ENCODE measurements around the gene TNS4.

The TNS4 gene

DNA sequence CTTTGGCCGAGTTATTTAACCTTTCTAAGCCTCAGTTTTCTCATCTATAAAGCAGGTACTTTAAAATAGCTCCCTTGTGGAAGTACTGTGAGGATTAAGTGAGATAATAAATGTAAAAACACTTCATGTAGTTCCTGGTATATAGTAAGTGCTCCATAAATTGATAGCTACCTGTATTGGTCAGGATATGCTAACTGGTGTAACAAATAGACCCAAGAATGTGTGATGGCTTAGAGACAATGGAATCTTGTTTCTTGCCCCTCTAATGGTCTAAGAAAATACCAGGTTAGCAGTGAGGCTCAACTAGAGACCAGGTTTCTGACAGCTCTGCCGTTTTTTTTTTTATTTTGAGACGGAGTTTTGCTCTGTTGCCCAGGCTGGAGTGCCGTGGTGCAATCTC lies 34.0 kb upstream of the TNS4 start:
- no peak for DNase-seq (ENCODE audit: low spot score)

DNA sequence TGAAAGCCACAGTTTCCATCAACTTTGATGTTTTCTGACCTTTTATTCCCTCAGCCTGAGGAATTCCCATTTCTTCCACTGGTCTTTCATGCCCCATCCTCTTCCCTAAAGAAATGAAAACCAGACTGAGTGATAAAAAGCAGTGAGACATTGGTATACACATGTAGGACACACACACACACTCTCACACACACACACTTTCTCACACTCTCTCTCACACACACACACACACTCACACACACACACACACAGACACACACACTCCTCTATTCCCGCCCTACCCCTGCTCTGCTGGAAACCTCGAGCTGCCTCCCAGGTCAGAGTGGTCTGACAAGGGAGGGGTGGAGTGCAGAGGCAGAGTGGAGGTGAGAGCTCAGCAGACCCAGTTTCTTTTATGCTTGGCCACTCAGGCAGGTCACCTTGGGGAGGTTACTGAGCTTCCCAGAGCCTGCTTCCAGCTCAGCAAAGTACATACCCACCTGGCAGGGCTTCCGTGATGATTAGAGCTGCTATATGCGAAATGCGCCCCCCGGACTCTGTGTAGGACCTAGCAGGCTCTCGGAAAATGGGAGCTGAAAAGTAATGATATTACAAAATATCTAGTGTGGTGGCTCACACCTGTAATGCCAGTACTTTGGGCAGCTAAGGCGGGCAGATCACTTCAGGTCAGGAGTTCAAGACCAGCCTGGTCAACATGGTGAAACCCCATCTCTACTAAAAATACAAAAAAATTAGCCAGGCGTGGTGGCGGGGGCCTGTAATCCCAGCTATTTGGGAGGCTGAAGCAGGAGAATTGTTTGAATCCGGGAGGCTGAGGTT lies 33.2 kb upstream of the TNS4 start:
- DNase-seq (ENCODE audit: low spot score) = no peak

GRCh38 chr17:40533896-40534295 lies 32.5 kb upstream of the TNS4 start:
- no peak for DNase-seq (ENCODE audit: low spot score)

DNA sequence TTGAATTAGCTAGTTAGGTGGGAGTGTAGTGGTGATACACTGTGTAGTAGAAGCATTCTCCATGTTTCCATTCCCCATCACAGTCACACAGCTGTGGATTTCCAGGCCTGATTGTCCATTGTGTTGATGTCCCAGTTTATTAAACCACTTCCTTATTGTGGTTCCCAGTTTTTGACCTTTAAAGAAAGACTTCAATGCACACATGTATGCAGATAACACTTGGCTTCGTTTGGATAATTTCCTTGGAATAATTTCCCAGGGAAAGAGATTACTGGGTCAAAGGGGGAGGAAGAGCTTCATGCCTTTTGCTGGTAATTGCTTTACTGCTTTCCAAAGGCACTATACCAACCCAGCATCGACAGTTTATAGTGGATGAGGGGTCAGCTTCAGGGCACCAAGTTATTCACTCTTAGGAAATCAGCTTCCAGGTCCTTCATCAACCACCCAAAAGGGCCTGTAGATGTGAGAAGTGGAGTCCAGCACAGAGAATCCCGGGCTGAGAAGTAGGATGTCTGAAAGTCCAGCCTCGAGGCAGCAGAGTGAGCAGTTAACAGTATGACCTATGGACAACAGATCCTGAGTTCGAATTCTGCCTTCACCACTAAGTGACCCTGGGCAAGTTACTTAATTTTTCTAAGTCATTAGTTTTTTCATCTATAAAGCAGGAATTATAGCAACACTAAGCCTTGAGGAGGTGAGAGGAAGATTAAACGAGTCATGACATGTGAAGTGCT lies 31.3 kb upstream of the TNS4 start:
- peak; percentile 79 for DNase-seq (ENCODE audit: low spot score)

DNA sequence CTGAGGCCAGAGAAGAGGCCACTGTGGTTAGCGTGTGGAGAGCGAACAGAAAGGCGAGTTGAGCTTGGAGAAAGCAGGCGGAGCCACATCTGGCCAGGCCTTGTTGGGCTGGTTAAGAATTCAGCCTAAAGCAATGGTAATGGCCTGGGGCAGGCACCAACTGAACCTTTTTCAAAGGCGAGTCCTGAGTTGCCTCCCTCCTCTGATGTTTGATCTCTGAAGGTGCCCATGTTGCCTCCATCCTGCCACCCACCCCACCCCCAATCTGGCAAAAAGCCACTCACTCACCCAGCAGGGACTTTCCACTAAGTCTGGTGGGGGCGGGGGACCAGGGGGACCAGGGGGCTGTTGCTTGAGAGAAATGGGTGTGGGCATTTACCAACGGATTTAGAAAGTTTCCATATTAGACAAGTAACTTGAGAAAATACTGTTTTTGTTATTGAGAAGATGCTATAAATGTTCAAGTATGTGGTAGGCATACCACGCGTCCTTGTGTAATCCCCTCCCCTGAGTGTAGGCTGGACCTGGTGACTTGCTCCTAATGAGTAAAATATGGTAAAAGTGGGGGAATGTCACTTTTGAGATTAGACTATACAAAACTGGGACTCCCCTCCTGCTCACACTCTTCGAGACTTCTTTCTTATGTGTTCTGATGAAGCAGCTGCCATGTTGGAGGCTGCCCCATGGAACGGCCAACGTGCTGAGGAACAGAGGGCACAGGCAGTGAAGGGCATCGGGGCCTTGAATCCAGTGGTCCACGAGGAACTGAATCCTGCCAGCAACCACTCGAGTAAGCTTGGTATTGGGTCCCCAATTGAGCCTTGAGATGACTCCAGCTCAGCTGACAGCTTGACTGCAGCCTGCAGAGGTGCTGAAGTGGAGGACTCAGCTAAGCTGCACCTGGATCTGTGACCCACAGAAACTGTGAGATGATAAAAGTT lies 29.9 kb upstream of the TNS4 start:
- no peak for DNase-seq (ENCODE audit: low spot score)

- no peak for DNase-seq (ENCODE audit: low spot score)
These were observed 29.1 kb upstream of the TNS4 start for GRCh38 chr17:40530531-40530994.

GRCh38 chr17:40529991-40530390 lies 28.6 kb upstream of the TNS4 start:
- no peak for DNase-seq (ENCODE audit: low spot score)

GRCh38 chr17:40528692-40529417 lies 27.4 kb upstream of the TNS4 start:
- no peak for DNase-seq (ENCODE audit: low spot score)

DNA sequence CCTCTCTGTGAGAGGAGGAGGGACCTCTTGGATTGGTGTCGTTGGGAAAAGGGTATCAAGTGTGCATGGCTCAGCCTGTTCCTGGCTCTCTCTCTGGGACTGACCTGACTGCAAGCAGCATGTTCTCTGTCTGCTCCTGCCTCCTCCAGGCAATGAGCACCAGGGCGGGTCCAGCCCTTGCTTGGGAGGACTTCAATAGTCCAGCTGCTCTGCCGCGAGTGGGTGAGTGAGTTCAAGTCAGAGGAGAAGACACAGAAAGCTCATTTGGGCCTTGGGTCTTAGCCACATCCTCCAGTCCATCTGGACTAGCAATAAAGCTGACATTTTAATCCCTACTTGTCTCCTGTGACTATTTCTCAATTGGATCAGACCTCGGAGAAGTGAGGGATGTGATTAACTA lies 25.2 kb upstream of the TNS4 start:
- no peak for DNase-seq (ENCODE audit: low spot score)

DNA sequence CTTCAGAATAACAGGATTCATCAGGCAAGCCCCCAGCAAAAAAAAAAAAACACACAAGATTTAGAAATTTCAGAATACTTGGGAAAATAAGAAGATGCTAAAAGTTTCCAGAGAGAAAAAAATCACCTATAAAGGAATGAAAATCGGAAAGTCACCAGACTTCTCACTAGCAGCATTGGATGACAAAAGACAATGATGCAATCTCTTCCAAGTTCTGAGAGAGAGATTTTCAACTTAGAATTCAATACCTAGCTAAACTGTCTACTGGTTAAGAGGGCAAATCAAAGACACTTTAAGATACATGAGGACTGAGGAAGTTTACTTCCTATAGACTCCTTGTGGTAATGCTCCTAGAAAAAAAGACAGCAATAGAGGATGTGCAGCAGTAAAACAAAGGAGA lies 23.9 kb upstream of the TNS4 start:
- DNase-seq (ENCODE audit: low spot score) = no peak

- peak; percentile 89 for DNase-seq (ENCODE audit: low spot score)
These were observed 23.0 kb upstream of the TNS4 start for GRCh38 chr17:40524243-40524965.

GRCh38 chr17:40522961-40523310 lies 21.5 kb upstream of the TNS4 start:
- no peak for DNase-seq (ENCODE audit: low spot score)

DNA sequence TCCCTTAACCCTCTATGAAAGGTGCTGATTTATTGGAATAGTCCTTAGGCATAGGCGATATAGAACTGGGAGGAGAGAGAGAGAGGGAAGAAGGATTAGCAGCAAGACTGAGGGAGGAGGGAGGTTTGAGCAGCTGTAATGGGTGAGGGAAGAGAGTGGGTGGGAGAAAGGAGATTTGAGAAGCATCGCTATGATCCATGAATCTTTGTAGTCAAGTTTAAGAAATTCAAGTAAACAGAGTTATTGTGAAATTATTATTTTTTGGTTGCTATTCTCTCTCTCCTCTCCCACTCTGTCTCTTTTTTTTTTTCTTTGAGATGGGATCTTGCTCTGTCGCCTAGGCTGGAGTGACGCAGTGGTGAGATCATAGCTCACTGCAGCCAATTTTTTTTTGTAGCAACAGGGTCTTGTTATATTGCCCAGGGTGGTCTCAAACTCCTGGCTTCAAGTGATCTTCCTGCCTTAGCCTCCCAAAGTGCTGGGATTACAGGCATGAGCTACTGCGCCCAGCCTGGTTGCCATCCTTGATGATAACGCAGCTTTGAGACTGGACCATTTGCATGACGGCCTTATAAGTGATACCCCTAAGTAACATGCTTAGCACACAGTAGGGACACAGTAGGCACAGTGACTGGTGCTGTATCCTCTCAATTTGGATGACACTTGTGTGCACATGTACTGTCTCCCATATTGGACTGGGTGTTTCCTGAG lies 21.0 kb upstream of the TNS4 start:
- no peak for DNase-seq (ENCODE audit: low spot score)

GRCh38 chr17:40520991-40521453 lies 19.6 kb upstream of the TNS4 start:
- no peak for DNase-seq (ENCODE audit: low spot score)

DNA sequence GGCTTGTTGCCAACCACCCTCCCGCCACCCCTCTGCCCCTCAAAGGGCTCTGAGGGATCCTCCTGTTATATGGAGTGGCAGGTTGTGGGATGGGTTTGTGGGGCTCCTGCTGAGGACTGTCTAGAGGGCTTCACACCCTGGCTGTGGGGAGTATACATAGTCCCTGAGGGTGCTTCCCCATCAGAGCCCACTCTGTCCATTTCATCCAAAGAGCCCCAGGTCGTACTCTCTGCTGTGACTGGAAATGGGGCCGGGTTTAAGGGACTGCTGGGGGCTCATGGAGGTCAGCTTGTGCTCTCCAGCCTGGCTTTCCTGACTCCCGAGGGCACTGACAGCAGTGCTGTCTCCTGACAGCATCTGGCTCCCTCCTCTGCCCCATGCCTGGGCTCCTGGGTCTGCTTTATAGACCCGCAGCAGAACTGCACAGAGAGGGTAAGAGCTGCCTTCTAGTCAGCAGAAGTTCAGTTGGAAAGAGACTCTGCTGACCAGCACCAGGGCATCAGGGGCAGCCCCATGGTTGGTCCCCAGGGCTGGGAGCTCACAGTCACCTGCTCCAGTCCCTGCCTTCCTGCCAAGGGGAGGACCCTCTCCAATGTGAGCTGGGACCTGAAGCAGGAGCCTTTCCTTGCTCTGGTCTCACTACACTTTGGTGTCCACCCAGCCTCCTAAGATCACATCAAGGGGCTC lies 17.8 kb upstream of the TNS4 start:
- DNase-seq (ENCODE audit: low spot score) = no peak

DNA sequence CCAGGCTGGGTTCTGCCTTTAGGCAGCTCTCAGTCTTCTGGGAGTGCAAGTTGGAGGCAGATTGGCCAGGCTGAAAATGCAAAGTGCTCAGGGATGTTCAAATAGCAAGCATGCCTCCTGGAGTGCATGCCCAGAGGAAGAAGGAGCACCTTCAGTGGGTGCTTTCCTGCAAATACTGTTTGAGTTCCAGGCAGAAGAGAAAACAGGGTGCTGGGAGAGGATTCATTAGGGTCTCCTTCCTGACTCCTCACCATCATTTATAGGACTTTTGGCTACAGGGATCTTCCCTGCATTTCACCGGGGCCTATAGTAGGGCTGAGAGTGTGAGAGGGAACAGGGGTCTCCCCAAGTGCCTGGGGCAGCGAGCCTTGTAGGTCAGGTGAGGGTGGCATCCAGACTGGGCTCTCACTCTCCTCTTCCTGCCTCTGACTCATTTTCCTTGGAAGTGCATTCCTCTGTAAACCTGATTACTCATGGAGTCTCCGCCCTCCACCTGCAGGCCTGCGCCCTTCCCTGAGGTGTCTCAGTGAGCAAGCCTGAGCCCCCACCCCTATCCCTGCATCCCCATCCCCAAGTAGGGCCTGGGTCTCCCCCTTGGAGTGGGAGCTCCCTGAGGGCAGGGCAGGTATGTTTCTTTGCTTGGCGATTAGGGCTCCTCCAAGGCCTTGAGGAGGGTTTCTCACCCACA lies 17.1 kb upstream of the TNS4 start:
- DNase-seq (ENCODE audit: low spot score) = no peak

- no peak for DNase-seq (ENCODE audit: low spot score)
These were observed 16.6 kb upstream of the TNS4 start for GRCh38 chr17:40517981-40518380.

DNA sequence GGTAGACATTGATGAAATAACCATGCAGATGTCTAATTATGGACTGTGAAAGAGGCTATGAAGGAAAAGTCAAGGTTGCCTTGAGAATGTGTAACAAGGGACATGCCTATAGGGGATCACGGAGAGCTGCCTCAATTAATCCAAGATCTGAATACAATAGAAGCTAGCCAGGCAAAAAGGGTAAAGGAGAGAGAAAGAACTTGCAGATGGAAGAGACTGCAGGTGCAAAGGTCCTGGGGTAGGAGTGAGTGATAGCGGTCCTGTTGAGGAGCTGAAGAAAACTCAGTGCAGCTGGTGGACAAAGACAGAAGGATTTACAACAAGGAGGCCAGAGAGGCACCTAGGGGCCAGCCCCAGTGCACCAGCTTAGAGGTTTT lies 15.9 kb upstream of the TNS4 start:
- DNase-seq (ENCODE audit: low spot score) = no peak

Measured in COLO829 (cell line).